ENCODE measurements around the gene PFDN1. TPM values are rescaled to one million over a fixed set of nuclear protein-coding genes. Genes with fewer than 3 reads are reported as not detected.

PFDN1 gene
- total and polyA plus RNA-seq, 2 experiments from 2014 or later = 119 to 256 TPM

DNA sequence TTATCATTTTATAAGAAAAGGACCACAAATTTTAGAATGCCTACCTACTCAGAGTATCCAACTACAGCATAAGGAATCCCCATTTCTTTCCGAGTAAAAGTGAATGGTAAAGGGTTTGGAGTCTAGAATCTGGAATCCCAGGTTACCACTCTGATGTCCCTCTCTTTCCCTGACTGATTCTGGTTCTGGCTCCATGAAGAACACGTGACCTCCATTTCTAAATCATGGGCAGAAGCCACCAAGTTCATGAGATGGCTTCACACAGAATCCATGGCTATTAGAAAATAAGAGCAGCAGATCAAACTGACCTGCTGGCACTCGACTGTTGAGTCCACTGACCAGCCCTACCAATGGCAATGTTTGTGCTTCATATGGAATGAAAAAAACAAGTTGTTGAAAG lies 40.7 kb downstream of the PFDN1 start (continued):
- TF ChIP-seq, protein P1, sequence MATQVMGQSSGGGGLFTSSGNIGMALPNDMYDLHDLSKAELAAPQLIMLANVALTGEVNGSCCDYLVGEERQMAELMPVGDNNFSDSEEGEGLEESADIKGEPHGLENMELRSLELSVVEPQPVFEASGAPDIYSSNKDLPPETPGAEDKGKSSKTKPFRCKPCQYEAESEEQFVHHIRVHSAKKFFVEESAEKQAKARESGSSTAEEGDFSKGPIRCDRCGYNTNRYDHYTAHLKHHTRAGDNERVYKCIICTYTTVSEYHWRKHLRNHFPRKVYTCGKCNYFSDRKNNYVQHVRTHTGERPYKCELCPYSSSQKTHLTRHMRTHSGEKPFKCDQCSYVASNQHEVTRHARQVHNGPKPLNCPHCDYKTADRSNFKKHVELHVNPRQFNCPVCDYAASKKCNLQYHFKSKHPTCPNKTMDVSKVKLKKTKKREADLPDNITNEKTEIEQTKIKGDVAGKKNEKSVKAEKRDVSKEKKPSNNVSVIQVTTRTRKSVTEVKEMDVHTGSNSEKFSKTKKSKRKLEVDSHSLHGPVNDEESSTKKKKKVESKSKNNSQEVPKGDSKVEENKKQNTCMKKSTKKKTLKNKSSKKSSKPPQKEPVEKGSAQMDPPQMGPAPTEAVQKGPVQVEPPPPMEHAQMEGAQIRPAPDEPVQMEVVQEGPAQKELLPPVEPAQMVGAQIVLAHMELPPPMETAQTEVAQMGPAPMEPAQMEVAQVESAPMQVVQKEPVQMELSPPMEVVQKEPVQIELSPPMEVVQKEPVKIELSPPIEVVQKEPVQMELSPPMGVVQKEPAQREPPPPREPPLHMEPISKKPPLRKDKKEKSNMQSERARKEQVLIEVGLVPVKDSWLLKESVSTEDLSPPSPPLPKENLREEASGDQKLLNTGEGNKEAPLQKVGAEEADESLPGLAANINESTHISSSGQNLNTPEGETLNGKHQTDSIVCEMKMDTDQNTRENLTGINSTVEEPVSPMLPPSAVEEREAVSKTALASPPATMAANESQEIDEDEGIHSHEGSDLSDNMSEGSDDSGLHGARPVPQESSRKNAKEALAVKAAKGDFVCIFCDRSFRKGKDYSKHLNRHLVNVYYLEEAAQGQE (IDR thresholded peaks at IDR 0.05; ENCODE audit: unreplicated experiment) = no peak
- no peak for TF ChIP-seq ZNF114 (CRISPR knock-in tag; IDR thresholded peaks at IDR 0.05)

DNA sequence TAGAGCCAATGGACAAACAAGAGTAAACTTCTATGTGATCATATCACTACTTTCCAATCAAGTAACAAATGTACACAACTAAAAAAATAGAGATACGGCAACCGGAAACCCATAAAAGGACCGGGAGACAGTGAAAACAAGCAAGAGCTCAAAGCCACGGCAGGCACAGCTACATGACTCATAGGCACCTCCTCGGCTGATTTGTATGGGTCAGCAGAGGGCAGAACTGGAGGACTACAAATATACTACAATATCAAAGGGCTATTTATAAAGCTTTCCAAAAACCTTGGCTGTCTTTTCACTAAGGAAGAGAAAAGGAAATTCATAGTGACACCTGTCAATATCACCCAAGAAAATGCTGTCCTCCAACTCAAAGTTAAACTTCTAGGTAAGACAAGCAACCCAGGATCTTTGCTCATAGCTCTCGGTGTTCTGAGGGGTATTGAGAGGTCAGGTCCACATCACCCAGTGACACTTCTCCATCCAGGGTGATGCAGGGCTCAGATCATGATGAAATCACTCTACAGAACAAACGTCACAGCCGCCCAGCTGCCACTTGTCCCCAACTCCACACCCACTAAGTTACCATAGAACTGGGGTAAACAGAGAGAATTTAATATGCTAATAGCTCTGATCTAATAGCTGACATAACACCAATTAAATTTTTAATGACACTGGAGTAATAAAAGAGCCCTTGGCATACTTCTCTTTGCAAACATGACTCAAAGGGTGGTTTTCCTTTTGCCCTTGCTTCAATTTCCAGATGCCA lies 41.3 kb downstream of the PFDN1 start:
- no peaks in the 10 kb centered on the region for H3K9me2 ChIP-seq (ENCODE audit: insufficient read depth)
- peak overlapping the region; percentile 4; the same call in 1 of the 2 replicates for H3K27ac Mint-ChIP-seq

More for the DNA sequence above, 41.3 kb downstream of the PFDN1 start:
- no peak overlapping the region for H3K4me3 ChIP-seq
- peaks cover 9% of the 10 kb centered on the region for H3K4me1 ChIP-seq (ENCODE audit: insufficient read depth)
- Mint-ChIP-seq H3K9me3 (no peaks in the 10 kb centered on the region; the same call in 2 of the 3 replicates), H3K4me1 (peaks cover 29% of the 10 kb centered on the region), H3K4me3 (no peak overlapping the region), H3K27me3 (ENCODE audit: insufficient read depth, low read depth, poor library complexity) (peaks cover 2% of the 10 kb centered on the region), H3K36me3 (ENCODE audit: low read depth) (peaks cover 24% of the 10 kb centered on the region)
- H3K36me3 ChIP-seq (ENCODE audit: insufficient read depth) = no peaks in the 10 kb centered on the region
- TF ChIP-seq STAT1 (IDR thresholded peaks at IDR 0.05; ENCODE audit: unreplicated experiment) (no peak), POLR2AphosphoS5 (IDR thresholded peaks at IDR 0.05; ENCODE audit: low read depth) (no peak), ZNF114 (CRISPR knock-in tag; IDR thresholded peaks at IDR 0.05) (no peak), JUNB (IDR thresholded peaks at IDR 0.05; ENCODE audit: unreplicated experiment) (no peak), ZNF331 (CRISPR knock-in tag; IDR thresholded peaks at IDR 0.05; ENCODE audit: low read depth) (no peak)
- TF ChIP-seq, protein P1 (IDR thresholded peaks at IDR 0.05; ENCODE audit: unreplicated experiment) = no peak
- TF ChIP-seq, protein P2, sequence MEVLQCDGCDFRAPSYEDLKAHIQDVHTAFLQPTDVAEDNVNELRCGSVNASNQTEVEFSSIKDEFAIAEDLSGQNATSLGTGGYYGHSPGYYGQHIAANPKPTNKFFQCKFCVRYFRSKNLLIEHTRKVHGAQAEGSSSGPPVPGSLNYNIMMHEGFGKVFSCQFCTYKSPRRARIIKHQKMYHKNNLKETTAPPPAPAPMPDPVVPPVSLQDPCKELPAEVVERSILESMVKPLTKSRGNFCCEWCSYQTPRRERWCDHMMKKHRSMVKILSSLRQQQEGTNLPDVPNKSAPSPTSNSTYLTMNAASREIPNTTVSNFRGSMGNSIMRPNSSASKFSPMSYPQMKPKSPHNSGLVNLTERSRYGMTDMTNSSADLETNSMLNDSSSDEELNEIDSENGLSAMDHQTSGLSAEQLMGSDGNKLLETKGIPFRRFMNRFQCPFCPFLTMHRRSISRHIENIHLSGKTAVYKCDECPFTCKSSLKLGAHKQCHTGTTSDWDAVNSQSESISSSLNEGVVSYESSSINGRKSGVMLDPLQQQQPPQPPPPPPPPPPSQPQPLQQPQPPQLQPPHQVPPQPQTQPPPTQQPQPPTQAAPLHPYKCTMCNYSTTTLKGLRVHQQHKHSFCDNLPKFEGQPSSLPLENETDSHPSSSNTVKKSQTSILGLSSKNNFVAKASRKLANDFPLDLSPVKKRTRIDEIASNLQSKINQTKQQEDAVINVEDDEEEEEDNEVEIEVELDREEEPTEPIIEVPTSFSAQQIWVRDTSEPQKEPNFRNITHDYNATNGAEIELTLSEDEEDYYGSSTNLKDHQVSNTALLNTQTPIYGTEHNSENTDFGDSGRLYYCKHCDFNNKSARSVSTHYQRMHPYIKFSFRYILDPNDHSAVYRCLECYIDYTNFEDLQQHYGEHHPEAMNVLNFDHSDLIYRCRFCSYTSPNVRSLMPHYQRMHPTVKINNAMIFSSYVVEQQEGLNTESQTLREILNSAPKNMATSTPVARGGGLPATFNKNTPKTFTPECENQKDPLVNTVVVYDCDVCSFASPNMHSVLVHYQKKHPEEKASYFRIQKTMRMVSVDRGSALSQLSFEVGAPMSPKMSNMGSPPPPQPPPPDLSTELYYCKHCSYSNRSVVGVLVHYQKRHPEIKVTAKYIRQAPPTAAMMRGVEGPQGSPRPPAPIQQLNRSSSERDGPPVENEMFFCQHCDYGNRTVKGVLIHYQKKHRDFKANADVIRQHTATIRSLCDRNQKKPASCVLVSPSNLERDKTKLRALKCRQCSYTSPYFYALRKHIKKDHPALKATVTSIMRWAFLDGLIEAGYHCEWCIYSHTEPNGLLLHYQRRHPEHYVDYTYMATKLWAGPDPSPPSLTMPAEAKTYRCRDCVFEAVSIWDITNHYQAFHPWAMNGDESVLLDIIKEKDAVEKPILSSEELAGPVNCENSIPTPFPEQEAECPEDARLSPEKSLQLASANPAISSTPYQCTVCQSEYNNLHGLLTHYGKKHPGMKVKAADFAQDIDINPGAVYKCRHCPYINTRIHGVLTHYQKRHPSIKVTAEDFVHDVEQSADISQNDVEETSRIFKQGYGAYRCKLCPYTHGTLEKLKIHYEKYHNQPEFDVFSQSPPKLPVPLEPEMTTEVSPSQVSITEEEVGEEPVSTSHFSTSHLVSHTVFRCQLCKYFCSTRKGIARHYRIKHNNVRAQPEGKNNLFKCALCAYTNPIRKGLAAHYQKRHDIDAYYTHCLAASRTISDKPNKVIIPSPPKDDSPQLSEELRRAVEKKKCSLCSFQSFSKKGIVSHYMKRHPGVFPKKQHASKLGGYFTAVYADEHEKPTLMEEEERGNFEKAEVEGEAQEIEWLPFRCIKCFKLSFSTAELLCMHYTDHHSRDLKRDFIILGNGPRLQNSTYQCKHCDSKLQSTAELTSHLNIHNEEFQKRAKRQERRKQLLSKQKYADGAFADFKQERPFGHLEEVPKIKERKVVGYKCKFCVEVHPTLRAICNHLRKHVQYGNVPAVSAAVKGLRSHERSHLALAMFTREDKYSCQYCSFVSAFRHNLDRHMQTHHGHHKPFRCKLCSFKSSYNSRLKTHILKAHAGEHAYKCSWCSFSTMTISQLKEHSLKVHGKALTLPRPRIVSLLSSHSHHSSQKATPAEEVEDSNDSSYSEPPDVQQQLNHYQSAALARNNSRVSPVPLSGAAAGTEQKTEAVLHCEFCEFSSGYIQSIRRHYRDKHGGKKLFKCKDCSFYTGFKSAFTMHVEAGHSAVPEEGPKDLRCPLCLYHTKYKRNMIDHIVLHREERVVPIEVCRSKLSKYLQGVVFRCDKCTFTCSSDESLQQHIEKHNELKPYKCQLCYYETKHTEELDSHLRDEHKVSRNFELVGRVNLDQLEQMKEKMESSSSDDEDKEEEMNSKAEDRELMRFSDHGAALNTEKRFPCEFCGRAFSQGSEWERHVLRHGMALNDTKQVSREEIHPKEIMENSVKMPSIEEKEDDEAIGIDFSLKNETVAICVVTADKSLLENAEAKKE (CRISPR knock-in tag; IDR thresholded peaks at IDR 0.05) = no peak
- ATAC-seq (no peak; the same call in 2 of the 3 replicates), DNase-seq (ENCODE audit: low spot score) (no peak)
- no peaks in the 10 kb centered on the region for H3F3A ChIP-seq (replicated peaks; ENCODE audit: low read depth)
- no peaks in the 10 kb centered on the region for H3K27me3 ChIP-seq (ENCODE audit: insufficient read depth)
- no peak overlapping the region for H3K27ac ChIP-seq (ENCODE audit: low read depth)
- no peak overlapping the region for H3K4me2 ChIP-seq
- peaks cover 16% of the 10 kb centered on the region; the same call in 1 of the 2 replicates for H4K20me1 ChIP-seq (replicated peaks; ENCODE audit: insufficient read depth)
- no peak overlapping the region for H2AFZ ChIP-seq
- peaks cover 53% of the 10 kb centered on the region for H3K79me2 ChIP-seq (replicated peaks; ENCODE audit: insufficient read depth)

Data from GM23338 (cell line).